ENCODE measurements around the gene DNAJB11. TPM values are rescaled to one million over a fixed set of nuclear protein-coding genes. Genes with fewer than 3 reads are reported as not detected.
"Not testable (repeated sequence)": the region's sequence is repeated elsewhere in the genome, so short reads cannot be mapped to it uniquely, and the experiment has no call there.

The DNAJB11 gene
- polyA plus RNA-seq, 1 experiment: 26.2 TPM

GRCh38 chr3:186524616-186525015, 45.9 kb upstream of the DNAJB11 start:
- H3K36me3 ChIP-seq (ENCODE audit: control insufficient read depth, insufficient read depth, low read length): no peaks in the 10 kb centered on the region
- ChIA-PET POLR2A (no interaction called here), CTCF (interaction anchor here (0.7 to 1.6 kb wide), 2 partner anchors 15 to 28 kb away, joined by 4 to 5 read pairs; no protein-coding TSS in a partner anchor)
- TF ChIP-seq CTCF (IDR thresholded peaks at IDR 0.05; ENCODE audit: insufficient read depth, low read depth, low read length): no peak
- no peak for DNase-seq (ENCODE audit: low read depth)
- H3K27me3 ChIP-seq (ENCODE audit: control insufficient read depth, insufficient read depth, low read length): no peaks in the 10 kb centered on the region; the same call in none of the 2 replicates
- no peak overlapping the region for H3K4me3 ChIP-seq (ENCODE audit: low read depth, low read length)

- TF ChIP-seq CTCF (IDR thresholded peaks at IDR 0.05; ENCODE audit: insufficient read depth, low read depth, low read length): no peak
- CTCF ChIA-PET: no interaction called here
- POLR2A ChIA-PET: no interaction called here
- Histone ChIP-seq H3K4me3 (ENCODE audit: low read depth, low read length) (no peak overlapping the region), H3K36me3 (ENCODE audit: control insufficient read depth, insufficient read depth, low read length) (no peaks in the 10 kb centered on the region), H3K27me3 (ENCODE audit: control insufficient read depth, insufficient read depth, low read length) (no peaks in the 10 kb centered on the region; the same call in none of the 2 replicates)
- no peak for DNase-seq (ENCODE audit: low read depth)
These were observed 44.9 kb upstream of the DNAJB11 start for GRCh38 chr3:186525369-186526255.

GRCh38 chr3:186526256-186526606, 44.3 kb upstream of the DNAJB11 start:
- CTCF ChIA-PET: no interaction called here
- Histone ChIP-seq H3K4me3 (ENCODE audit: low read depth, low read length) (no peak overlapping the region), H3K27me3 (ENCODE audit: control insufficient read depth, insufficient read depth, low read length) (no peaks in the 10 kb centered on the region; the same call in none of the 2 replicates), H3K36me3 (ENCODE audit: control insufficient read depth, insufficient read depth, low read length) (no peaks in the 10 kb centered on the region)
- no peak for TF ChIP-seq CTCF (IDR thresholded peaks at IDR 0.05; ENCODE audit: insufficient read depth, low read depth, low read length)
- POLR2A ChIA-PET: no interaction called here
- DNase-seq (ENCODE audit: low read depth): no peak

- H3K4me3 ChIP-seq (ENCODE audit: low read depth, low read length): no peak overlapping the region
- H3K36me3 ChIP-seq (ENCODE audit: control insufficient read depth, insufficient read depth, low read length): no peaks in the 10 kb centered on the region
- no peak for DNase-seq (ENCODE audit: low read depth)
- ChIA-PET CTCF (interaction anchor here (0.6 to 2.2 kb wide), 2 partner anchors 10 to 886 kb away, joined by 4 to 10 read pairs; no protein-coding TSS in a partner anchor), POLR2A (no interaction called here)
- no peaks in the 10 kb centered on the region; the same call in 1 of the 2 replicates for H3K27me3 ChIP-seq (ENCODE audit: control insufficient read depth, insufficient read depth, low read length)
- TF ChIP-seq CTCF (IDR thresholded peaks at IDR 0.05; ENCODE audit: insufficient read depth, low read depth, low read length): no peak
These were observed 41.1 kb upstream of the DNAJB11 start for GRCh38 chr3:186529201-186529999.

GRCh38 chr3:186530415-186530814, 40.1 kb upstream of the DNAJB11 start:
- ChIA-PET CTCF (interaction anchor here (2.2 kb wide), 1 partner anchor 9 kb away, joined by 10 read pairs; no protein-coding TSS in a partner anchor), POLR2A (no interaction called here)
- no peaks in the 10 kb centered on the region; the same call in 1 of the 2 replicates for H3K27me3 ChIP-seq (ENCODE audit: control insufficient read depth, insufficient read depth, low read length)
- no peaks in the 10 kb centered on the region for H3K36me3 ChIP-seq (ENCODE audit: control insufficient read depth, insufficient read depth, low read length)
- H3K4me3 ChIP-seq (ENCODE audit: low read depth, low read length): no peak overlapping the region
- no peak for TF ChIP-seq CTCF (IDR thresholded peaks at IDR 0.05; ENCODE audit: insufficient read depth, low read depth, low read length)
- DNase-seq (ENCODE audit: low read depth): no peak

- H3K27me3 ChIP-seq (ENCODE audit: control insufficient read depth, insufficient read depth, low read length); POLR2A ChIA-PET; H3K4me3 ChIP-seq (ENCODE audit: low read depth, low read length); H3K36me3 ChIP-seq (ENCODE audit: control insufficient read depth, insufficient read depth, low read length); DNase-seq (ENCODE audit: low read depth); CTCF ChIA-PET: not testable (repeated sequence)
These were observed 38.8 kb upstream of the DNAJB11 start for GRCh38 chr3:186531694-186532093.

Measured in BJ (cell line).